ENCODE results near the gene APBA1.
"Not testable (repeated sequence)": the region's sequence is repeated elsewhere in the genome, so short reads cannot be mapped to it uniquely, and the experiment has no call there.

APBA1 gene

GRCh38 chr9:69409936-69410335 is 262.2 kb downstream of the APBA1 start:
- not testable (repeated sequence) for H3K4me3 Mint-ChIP-seq; H3K4me1 Mint-ChIP-seq (ENCODE audit: low read depth); H3K36me3 Mint-ChIP-seq; H3K27ac Mint-ChIP-seq; H3K27me3 Mint-ChIP-seq; H3K9me3 Mint-ChIP-seq (ENCODE audit: low read depth)

GRCh38 chr9:69400470-69400869 is 271.7 kb downstream of the APBA1 start:
- no peak overlapping the region for H3K4me3 Mint-ChIP-seq
- H3K9me3 Mint-ChIP-seq (ENCODE audit: low read depth): no peaks in the 10 kb centered on the region
- H3K4me1 Mint-ChIP-seq (ENCODE audit: low read depth): no peaks in the 10 kb centered on the region
- H3K36me3 Mint-ChIP-seq: no peaks in the 10 kb centered on the region
- H3K27ac Mint-ChIP-seq: no peak overlapping the region
- peaks cover 8% of the 10 kb centered on the region for H3K27me3 Mint-ChIP-seq

GRCh38 chr9:69397384-69398214 is 274.6 kb downstream of the APBA1 start:
- H3K27ac Mint-ChIP-seq: no peak overlapping the region
- H3K4me3 Mint-ChIP-seq: no peak overlapping the region
- H3K36me3 Mint-ChIP-seq: no peaks in the 10 kb centered on the region

GRCh38 chr9:69396759-69397158 is 275.4 kb downstream of the APBA1 start:
- Mint-ChIP-seq H3K9me3 (ENCODE audit: low read depth) (no peaks in the 10 kb centered on the region), H3K36me3 (no peaks in the 10 kb centered on the region), H3K4me1 (ENCODE audit: low read depth) (no peaks in the 10 kb centered on the region), H3K27me3 (no peaks in the 10 kb centered on the region), H3K4me3 (no peak overlapping the region), H3K27ac (no peak overlapping the region)

More at GRCh38 chr9:69397384-69398214, 274.6 kb downstream of the APBA1 start:
- Mint-ChIP-seq H3K9me3 (ENCODE audit: low read depth) (no peaks in the 10 kb centered on the region), H3K4me1 (ENCODE audit: low read depth) (no peaks in the 10 kb centered on the region), H3K27me3 (no peaks in the 10 kb centered on the region)

- H3K27ac Mint-ChIP-seq: no peak overlapping the region
- H3K27me3 Mint-ChIP-seq: peaks cover 2% of the 10 kb centered on the region
- no peaks in the 10 kb centered on the region for H3K36me3 Mint-ChIP-seq
- no peak overlapping the region for H3K4me3 Mint-ChIP-seq
- H3K4me1 Mint-ChIP-seq (ENCODE audit: low read depth): no peaks in the 10 kb centered on the region
- H3K9me3 Mint-ChIP-seq (ENCODE audit: low read depth): no peaks in the 10 kb centered on the region
These were observed 276.5 kb downstream of the APBA1 start for GRCh38 chr9:69395718-69396117.

- Mint-ChIP-seq H3K9me3 (ENCODE audit: low read depth) (no peaks in the 10 kb centered on the region), H3K27ac (no peak overlapping the region), H3K4me1 (ENCODE audit: low read depth) (no peaks in the 10 kb centered on the region), H3K36me3 (no peaks in the 10 kb centered on the region), H3K4me3 (no peak overlapping the region), H3K27me3 (peaks cover 2% of the 10 kb centered on the region)
These were observed 278.7 kb downstream of the APBA1 start for GRCh38 chr9:69393425-69393824.

- H3K27me3 Mint-ChIP-seq: peaks cover 2% of the 10 kb centered on the region
- H3K9me3 Mint-ChIP-seq (ENCODE audit: low read depth): no peaks in the 10 kb centered on the region
- H3K36me3 Mint-ChIP-seq: no peaks in the 10 kb centered on the region
- H3K4me1 Mint-ChIP-seq (ENCODE audit: low read depth): no peaks in the 10 kb centered on the region
- no peak overlapping the region for H3K27ac Mint-ChIP-seq
- no peak overlapping the region for H3K4me3 Mint-ChIP-seq
These were observed 279.3 kb downstream of the APBA1 start for GRCh38 chr9:69392826-69393225.

GRCh38 chr9:69391946-69392345 is 280.2 kb downstream of the APBA1 start:
- Mint-ChIP-seq H3K4me3 (no peak overlapping the region), H3K27me3 (peaks cover 6% of the 10 kb centered on the region), H3K9me3 (ENCODE audit: low read depth) (no peaks in the 10 kb centered on the region), H3K27ac (no peak overlapping the region), H3K4me1 (ENCODE audit: low read depth) (no peaks in the 10 kb centered on the region), H3K36me3 (no peaks in the 10 kb centered on the region)

- Mint-ChIP-seq H3K36me3 (no peaks in the 10 kb centered on the region), H3K4me1 (ENCODE audit: low read depth) (no peaks in the 10 kb centered on the region), H3K9me3 (ENCODE audit: low read depth) (no peaks in the 10 kb centered on the region), H3K27me3 (peaks cover 6% of the 10 kb centered on the region), H3K4me3 (no peak overlapping the region), H3K27ac (no peak overlapping the region)
These were observed 280.7 kb downstream of the APBA1 start for GRCh38 chr9:69391487-69391886.

GRCh38 chr9:69389437-69389995 is 282.7 kb downstream of the APBA1 start:
- Mint-ChIP-seq H3K27me3 (peaks cover 6% of the 10 kb centered on the region), H3K4me1 (ENCODE audit: low read depth) (no peaks in the 10 kb centered on the region), H3K36me3 (no peaks in the 10 kb centered on the region), H3K4me3 (no peak overlapping the region), H3K27ac (no peak overlapping the region), H3K9me3 (ENCODE audit: low read depth) (no peaks in the 10 kb centered on the region)

- no peaks in the 10 kb centered on the region for H3K9me3 Mint-ChIP-seq (ENCODE audit: low read depth)
- H3K27me3 Mint-ChIP-seq: peaks cover 6% of the 10 kb centered on the region
- H3K36me3 Mint-ChIP-seq: no peaks in the 10 kb centered on the region
- H3K27ac Mint-ChIP-seq: no peak overlapping the region
- H3K4me1 Mint-ChIP-seq (ENCODE audit: low read depth): no peaks in the 10 kb centered on the region
- H3K4me3 Mint-ChIP-seq: no peak overlapping the region
These were observed 283.6 kb downstream of the APBA1 start for GRCh38 chr9:69388596-69388995.

- no peaks in the 10 kb centered on the region for H3K36me3 Mint-ChIP-seq
- H3K4me3 Mint-ChIP-seq: no peak overlapping the region
- no peaks in the 10 kb centered on the region for H3K4me1 Mint-ChIP-seq (ENCODE audit: low read depth)
- H3K27ac Mint-ChIP-seq: no peak overlapping the region
- no peaks in the 10 kb centered on the region for H3K9me3 Mint-ChIP-seq (ENCODE audit: low read depth)
- peaks cover 10% of the 10 kb centered on the region for H3K27me3 Mint-ChIP-seq
These were observed 285.5 kb downstream of the APBA1 start for GRCh38 chr9:69386651-69387050.

GRCh38 chr9:69385581-69386033 is 286.6 kb downstream of the APBA1 start:
- no peaks in the 10 kb centered on the region for H3K9me3 Mint-ChIP-seq (ENCODE audit: low read depth)
- H3K4me3 Mint-ChIP-seq: no peak overlapping the region
- H3K4me1 Mint-ChIP-seq (ENCODE audit: low read depth): no peaks in the 10 kb centered on the region
- peaks cover 8% of the 10 kb centered on the region for H3K27me3 Mint-ChIP-seq
- no peaks in the 10 kb centered on the region for H3K36me3 Mint-ChIP-seq
- no peak overlapping the region for H3K27ac Mint-ChIP-seq

- H3K27ac Mint-ChIP-seq: no peak overlapping the region
- H3K4me1 Mint-ChIP-seq (ENCODE audit: low read depth): no peaks in the 10 kb centered on the region
- no peaks in the 10 kb centered on the region for H3K9me3 Mint-ChIP-seq (ENCODE audit: low read depth)
- peaks cover 4% of the 10 kb centered on the region for H3K27me3 Mint-ChIP-seq
- H3K36me3 Mint-ChIP-seq: no peaks in the 10 kb centered on the region
- H3K4me3 Mint-ChIP-seq: no peak overlapping the region
These were observed 290.0 kb downstream of the APBA1 start for GRCh38 chr9:69382135-69382534.

GRCh38 chr9:69380811-69381210 is 291.4 kb downstream of the APBA1 start:
- no peaks in the 10 kb centered on the region for H3K36me3 Mint-ChIP-seq
- H3K9me3 Mint-ChIP-seq (ENCODE audit: low read depth): no peaks in the 10 kb centered on the region
- no peaks in the 10 kb centered on the region for H3K4me1 Mint-ChIP-seq (ENCODE audit: low read depth)
- no peak overlapping the region for H3K27ac Mint-ChIP-seq
- peaks cover 4% of the 10 kb centered on the region for H3K27me3 Mint-ChIP-seq
- H3K4me3 Mint-ChIP-seq: no peak overlapping the region

GRCh38 chr9:69380301-69380700 is 291.9 kb downstream of the APBA1 start:
- Mint-ChIP-seq H3K4me3 (no peak overlapping the region), H3K27ac (no peak overlapping the region), H3K36me3 (no peaks in the 10 kb centered on the region), H3K27me3 (peaks cover 4% of the 10 kb centered on the region), H3K9me3 (ENCODE audit: low read depth) (no peaks in the 10 kb centered on the region), H3K4me1 (ENCODE audit: low read depth) (no peaks in the 10 kb centered on the region)

Data from activated naive CD8-positive, alpha-beta T cell (primary cell).